Activated T-cell treated with anti-CD3 and anti-CD28 coated beads for 4 hours (primary cell): ENCODE measurements around the gene ETNK2.

ENCODE experiments used
- DNase-seq: peaks from one replicate; pipeline ENCODE4 v3.0.0-alpha.2; 2020

Gene ETNK2

GRCh38 chr1:204176049-204176448 is 24.2 kb upstream of the ETNK2 start:
- DNase-seq, result no peak

GRCh38 chr1:204174958-204175357 is 23.1 kb upstream of the ETNK2 start:
- no peak for DNase-seq

GRCh38 chr1:204172404-204173029 is 20.7 kb upstream of the ETNK2 start:
- DNase-seq, result no peak

GRCh38 chr1:204171751-204172178 is 19.9 kb upstream of the ETNK2 start:
- DNase-seq, result no peak

- DNase-seq, result no peak
Observed at GRCh38 chr1:204170494-204171155, 18.8 kb upstream of the ETNK2 start.

- DNase-seq, result no peak
Observed at GRCh38 chr1:204169858-204170257, 18.0 kb upstream of the ETNK2 start.

- no peak for DNase-seq
Observed at GRCh38 chr1:204167730-204168129, 15.9 kb upstream of the ETNK2 start.

- no peak for DNase-seq
Observed at GRCh38 chr1:204166219-204166618, 14.4 kb upstream of the ETNK2 start, which contains the start of gene REN. TSS of gene REN (minus strand) at chr1:204166337. CDS start at chr1:204166293, 44 bp downstream.

GRCh38 chr1:204162494-204163074 is 10.7 kb upstream of the ETNK2 start:
- peak; percentile 79 for DNase-seq

- DNase-seq, result no peak
Observed at GRCh38 chr1:204161609-204162493, 10.0 kb upstream of the ETNK2 start.

- no peak for DNase-seq
Observed at GRCh38 chr1:204157962-204158361, 6.1 kb upstream of the ETNK2 start.

GRCh38 chr1:204155881-204156280 is 4.0 kb upstream of the ETNK2 start:
- no peak for DNase-seq

- DNase-seq, result no peak
Observed at GRCh38 chr1:204154568-204155255, 2.9 kb upstream of the ETNK2 start.

- DNase-seq, result no peak
Observed at GRCh38 chr1:204153667-204154066, 1.8 kb upstream of the ETNK2 start.

GRCh38 chr1:204152310-204153044 is 633 bp upstream of the ETNK2 start:
- DNase-seq, result no peak

GRCh38 chr1:204150702-204151551 is 917 bp downstream of the ETNK2 start:
- DNase-seq, result no peak

- DNase-seq, result no peak
Observed at GRCh38 chr1:204149635-204150565, 1.9 kb downstream of the ETNK2 start.

- no peak for DNase-seq
Observed at GRCh38 chr1:204149107-204149506, 2.7 kb downstream of the ETNK2 start.
